ENCODE data around the gene PTPRT.

- TF ChIP-seq BHLHE40 (IDR thresholded peaks at IDR 0.05; ENCODE audit: low read depth, low read length) (no peak), POLR2A (IDR thresholded peaks at IDR 0.05; ENCODE audit: low read depth, low read length) (no peak), CTCF (conservative IDR thresholded peaks at IDR 0.05; ENCODE audit: low read depth, low read length) (no peak)
- TF ChIP-seq, protein P1, sequence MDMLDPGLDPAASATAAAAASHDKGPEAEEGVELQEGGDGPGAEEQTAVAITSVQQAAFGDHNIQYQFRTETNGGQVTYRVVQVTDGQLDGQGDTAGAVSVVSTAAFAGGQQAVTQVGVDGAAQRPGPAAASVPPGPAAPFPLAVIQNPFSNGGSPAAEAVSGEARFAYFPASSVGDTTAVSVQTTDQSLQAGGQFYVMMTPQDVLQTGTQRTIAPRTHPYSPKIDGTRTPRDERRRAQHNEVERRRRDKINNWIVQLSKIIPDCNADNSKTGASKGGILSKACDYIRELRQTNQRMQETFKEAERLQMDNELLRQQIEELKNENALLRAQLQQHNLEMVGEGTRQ (IDR thresholded peaks at IDR 0.05; ENCODE audit: low read depth, low read length), result no peak
Observed at GRCh38 chr20:42161228-42161829, 1028.4 kb downstream of the PTPRT start.

All from IMR-90 (cell line).